GM20431 (cell line): ENCODE data around the gene SWAP70.

Source experiments
- in situ Hi-C: fragments of 300-500 bp; cut with MseI, MboI; formaldehyde crosslinking; loops from one replicate; pipeline ENCODE4 v1.15.0; 2020; ENCODE audit warnings: low sequenced_read_pairs; ENCODE audit not compliant: unreplicated experiment

Gene SWAP70

DNA sequence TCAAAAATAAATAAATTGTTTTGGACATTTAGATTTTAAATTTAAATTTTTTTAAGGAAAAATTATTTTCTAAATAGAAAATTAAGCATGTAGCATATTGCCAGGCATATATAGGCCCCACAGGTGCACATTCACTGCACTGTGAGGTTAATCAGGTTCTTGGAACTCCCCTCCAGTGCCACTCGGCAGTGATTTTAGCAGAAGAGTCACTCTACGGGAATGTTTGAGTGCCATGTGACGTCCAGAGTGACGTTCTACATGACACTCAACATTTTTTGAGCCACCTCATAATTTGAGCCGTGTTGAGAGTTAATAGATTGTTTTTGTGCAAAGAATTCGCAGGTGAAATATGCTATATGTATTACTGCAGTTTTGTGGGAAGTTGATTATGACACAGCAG lies 77.4 kb downstream of the SWAP70 start:
- in situ Hi-C loops = loop anchor here (10.0 kb wide), 1 partner anchor 126 kb away; no protein-coding TSS in a partner anchor

DNA sequence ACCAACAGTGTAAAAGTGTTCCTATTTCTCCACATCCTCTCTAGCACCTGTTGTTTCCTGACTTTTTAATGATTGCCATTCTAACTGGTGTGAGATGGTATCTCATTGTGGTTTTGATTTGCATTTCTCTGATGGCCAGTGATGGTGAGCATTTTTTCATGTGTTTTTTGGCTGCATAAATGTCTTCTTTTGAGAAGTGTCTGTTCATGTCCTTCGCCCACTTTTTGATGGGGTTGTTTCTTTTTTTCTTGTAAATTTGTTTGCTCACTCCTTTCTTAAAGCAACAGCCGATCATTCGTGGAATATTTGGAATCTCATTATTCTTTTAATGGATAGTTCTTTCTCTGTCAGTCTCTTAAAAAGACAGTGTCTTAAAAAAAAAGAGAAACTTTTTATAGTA lies 79.6 kb downstream of the SWAP70 start:
- in situ Hi-C loops = loop anchor here (10.0 kb wide), 1 partner anchor 129 kb away; no protein-coding TSS in a partner anchor

DNA sequence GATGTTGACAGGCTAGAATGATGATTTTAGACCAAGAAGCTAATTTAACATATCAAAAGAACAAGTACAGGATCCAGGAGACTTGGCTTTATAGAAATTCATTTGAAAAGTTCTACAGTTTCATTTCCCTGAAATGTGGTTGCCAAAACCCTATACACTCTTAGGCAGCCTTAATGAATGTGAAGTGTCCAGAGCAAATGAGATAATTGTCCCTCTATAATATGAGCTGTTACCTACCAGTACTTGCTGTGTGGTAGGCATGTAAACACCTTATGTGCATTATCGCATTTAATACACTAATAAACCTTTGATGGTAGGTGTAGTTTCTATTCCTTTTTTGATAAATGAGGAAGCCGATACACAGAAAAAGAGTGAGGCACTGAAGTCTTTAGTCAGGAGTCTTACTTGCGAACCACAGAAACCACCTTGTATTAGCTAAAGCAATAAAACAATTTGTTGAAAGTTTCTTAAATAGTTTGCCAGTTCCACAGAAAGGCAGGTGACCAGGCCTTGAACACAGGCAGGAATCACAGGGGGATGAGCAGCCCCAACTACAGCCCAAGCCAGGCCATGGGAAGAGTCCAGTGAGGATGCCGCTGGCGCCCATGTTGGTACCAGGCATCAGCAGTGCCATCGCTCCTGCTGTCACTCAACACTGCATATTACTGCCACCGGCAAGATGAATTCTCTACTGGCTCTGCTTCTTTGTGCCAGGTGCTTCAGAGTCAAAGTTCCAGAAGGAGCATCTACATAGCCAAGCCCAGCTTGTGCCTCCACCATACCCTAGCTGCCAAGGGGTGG lies 81.7 kb downstream of the SWAP70 start:
- in situ Hi-C loops = loop anchor here (10.0 kb wide), 1 partner anchor 131 kb away; no protein-coding TSS in a partner anchor

DNA sequence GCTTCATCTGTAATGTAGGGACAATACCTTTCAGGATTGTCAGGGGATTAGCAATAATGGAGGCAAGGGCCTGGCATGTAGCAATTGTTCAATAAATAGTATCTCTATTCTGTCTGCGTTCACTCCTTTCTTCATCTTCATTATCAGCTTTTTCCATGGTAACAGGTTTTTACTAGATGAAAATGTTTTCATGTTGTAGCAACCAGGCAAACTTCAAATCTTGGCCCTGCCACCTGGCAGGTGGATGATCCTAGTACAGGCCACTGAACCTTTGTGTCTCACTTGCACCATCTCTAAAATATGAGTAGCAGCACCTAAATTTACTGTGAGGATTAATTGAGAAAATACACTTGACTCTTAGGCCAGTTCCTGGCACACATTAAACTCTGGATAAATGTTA lies 83.4 kb downstream of the SWAP70 start:
- in situ Hi-C loops = loop anchor here (10.0 kb wide), 1 partner anchor 132 kb away; no protein-coding TSS in a partner anchor

DNA sequence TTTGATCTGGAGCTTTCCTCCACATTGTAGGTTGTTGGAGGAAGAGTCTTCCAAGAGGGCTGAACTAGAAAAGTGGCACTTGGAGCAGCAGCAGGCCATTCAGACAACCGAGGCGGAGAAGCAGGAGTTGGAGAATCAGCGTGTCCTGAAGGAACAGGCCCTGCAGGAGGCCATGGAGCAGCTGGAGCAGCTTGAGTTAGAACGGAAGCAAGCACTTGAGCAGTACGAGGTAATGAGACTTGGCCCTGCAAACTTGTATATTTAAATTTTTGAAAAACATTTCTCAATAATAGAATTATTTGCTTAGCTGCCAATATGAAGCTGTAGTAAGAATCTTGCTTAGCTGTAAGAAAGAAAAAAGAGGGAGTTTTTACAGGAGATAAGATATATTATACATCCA lies 84.0 kb downstream of the SWAP70 start:
- in situ Hi-C loops = loop anchor here (10.0 kb wide), 1 partner anchor 133 kb away; no protein-coding TSS in a partner anchor

DNA sequence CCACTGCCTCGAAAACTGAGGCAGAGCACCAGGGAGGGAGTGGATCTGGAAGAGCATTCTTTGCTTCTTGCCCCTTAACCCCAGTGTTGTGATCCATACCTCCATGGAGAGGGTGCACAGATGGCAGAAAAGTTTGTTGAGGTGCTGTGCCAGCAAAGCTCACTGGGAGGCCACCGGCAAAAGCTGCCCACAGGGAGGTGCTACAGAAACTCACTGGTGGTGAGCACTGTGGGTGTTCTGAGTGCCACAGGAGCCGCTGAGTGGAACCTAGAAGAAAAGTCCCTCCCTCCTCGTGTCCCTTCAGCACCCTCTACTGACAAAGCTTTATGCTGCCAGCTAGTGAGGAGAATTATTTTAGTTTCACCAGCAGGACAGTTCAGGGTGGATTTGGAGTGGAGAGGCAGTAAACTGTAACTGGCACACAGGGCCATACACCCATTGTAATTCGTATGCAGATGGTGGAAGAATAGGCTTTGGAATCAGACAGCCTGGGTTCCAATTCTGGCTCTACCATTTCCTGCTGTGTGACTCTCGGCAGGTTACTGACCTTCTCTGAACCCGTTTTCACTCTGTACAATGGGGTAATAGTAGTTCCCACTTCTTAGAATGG lies 84.6 kb downstream of the SWAP70 start:
- in situ Hi-C loops = loop anchor here (10.0 kb wide), 1 partner anchor 134 kb away; no protein-coding TSS in a partner anchor

DNA sequence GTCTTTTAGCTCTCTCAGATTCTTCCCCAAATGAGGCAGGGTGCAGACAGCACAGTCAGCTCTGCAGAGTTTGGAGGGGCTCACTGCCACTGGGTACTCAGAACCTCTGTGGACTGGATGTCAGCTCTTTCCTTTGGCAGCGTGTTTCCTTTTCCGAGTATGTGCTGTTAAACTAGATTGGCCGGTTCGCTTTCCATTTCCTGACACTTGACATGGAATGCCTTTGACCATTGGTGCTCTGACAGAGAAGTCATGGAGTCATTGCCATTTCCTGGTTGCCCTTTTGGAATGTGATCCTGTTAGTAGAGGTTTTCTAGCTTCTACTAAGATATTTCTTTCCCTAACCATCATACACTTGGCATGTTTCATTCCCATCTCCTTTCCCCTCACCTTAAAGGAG lies 86.7 kb downstream of the SWAP70 start:
- in situ Hi-C loops = no loop called here

DNA sequence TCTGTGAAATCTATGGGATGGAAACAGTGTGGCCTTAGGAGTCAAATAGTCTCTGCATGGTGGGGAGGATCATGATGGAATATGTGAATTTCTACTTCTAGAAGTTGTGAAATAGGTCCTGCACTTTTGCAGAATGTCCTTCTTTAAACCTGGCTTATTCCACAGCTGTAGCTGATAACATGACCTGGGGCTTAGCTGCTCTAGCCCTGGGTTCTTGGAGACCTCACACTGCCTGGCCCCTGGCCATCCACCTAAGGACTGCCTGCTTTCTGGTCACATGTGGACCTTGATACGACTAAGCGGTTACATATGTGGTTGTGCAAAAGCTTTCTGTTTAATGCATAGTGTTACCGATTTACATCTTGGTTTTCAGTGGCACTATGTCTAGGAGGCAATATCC lies 88.2 kb downstream of the SWAP70 start:
- in situ Hi-C loops = no loop called here

DNA sequence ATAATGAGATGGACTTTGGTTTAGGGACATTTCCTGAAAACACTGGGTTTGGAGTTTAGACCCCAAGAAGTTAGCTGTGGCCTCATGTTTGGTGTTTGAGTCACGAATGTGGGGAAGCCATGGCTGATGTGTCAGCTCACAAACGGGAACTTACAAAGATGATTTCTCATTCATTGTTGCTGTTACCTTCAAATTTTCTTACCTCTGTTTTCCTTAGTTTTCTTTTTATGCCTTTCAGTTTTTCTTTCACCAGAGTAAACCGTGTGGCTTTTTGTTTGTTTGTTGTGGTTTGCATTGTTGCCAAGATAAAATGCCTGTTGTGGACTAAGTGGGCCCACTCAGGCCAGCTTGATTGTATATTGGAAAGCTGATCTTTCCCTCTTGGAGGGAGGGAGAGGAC lies 89.1 kb downstream of the SWAP70 start:
- in situ Hi-C loops = no loop called here

DNA sequence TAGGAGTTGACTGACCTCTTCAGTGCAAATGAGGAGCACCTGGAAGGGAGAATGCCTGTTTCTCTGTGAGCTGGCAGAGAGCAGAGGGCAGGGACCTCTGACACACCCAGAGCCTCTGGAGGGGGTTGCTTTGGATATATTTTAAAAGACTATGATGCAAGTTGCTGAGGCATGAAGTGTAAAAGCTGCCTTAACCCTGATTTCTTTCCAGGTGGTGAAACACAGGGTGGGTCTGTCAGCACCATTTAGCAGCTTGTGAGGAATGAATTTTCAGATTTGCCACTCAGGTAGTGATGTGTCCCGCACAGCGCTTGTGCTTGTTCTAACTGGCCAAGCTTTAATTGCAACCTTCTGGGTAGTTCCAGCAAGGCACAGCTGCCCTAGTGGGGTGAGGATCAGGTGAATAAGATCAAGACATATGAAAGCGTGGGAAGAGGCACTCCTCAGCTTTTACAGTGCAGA lies 90.2 kb downstream of the SWAP70 start:
- in situ Hi-C loops = no loop called here

DNA sequence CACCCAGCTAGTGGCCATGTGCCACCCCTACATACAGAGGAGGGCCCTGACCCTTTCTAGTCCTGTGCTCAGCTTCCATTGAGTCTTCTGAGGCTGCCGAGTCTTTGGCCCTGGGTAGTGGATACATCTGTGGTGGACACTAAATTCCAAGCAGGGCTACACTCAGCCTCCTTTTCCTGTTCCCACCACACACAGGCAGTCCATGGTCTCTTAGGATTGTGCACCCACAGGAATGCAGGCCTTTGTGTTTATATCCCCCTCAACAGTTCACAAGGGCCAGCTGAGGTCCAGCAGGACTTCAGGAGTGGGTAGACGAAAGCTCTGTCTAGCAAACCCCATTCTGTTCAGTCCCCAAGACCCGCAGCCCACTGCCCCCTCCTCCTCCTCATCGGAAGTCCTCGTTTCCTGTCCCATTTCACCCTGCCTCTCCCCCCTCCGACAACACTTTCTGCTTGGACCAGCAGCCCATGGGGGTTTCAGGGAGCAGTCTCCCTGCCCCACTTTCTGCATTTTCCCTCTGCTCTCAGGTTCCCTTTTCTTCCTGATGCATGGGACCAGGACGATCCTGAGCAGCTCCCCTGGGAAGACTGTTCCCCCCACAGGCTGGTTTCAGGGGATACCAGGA lies 91.8 kb downstream of the SWAP70 start:
- in situ Hi-C loops = no loop called here

DNA sequence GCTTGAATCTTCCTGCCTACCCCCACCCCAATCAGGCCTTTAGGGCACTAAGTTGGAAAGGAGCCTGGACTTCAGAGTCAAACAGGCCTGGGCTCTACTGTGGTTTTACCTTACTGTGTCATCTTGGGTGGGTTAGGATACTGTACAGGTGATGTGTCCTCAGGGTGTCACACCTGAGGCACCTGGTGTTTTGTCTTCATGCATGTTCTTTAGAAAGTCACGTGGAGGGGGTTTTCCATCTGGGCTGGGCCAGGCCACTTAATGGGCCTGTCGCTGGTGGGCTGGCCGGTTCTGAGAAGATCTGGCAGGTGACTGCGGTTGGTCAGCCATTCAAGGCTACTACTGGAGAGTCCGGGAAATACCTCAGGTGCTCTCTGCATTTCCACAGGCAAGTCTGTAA lies 92.6 kb downstream of the SWAP70 start:
- in situ Hi-C loops = no loop called here

DNA sequence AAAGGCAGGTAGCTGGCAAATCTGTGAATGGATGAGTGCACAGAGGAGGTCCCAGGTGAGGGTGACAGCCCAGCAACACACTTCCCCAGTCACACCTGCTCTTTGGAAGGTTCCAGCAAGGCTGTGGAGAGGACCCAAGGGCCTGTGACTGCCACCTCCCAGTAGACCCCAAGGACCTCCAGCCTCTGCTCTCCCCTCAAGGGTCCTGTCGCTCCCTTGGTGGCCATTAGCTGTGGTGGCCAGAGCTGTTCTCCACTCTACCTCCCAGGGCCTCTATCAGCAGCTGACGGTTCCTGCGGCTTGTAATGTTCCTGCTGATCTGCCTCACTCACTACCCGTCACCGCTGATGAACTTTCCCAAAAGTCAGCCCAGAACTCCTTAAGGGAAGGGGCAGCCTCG lies 93.0 kb downstream of the SWAP70 start:
- in situ Hi-C loops = no loop called here

DNA sequence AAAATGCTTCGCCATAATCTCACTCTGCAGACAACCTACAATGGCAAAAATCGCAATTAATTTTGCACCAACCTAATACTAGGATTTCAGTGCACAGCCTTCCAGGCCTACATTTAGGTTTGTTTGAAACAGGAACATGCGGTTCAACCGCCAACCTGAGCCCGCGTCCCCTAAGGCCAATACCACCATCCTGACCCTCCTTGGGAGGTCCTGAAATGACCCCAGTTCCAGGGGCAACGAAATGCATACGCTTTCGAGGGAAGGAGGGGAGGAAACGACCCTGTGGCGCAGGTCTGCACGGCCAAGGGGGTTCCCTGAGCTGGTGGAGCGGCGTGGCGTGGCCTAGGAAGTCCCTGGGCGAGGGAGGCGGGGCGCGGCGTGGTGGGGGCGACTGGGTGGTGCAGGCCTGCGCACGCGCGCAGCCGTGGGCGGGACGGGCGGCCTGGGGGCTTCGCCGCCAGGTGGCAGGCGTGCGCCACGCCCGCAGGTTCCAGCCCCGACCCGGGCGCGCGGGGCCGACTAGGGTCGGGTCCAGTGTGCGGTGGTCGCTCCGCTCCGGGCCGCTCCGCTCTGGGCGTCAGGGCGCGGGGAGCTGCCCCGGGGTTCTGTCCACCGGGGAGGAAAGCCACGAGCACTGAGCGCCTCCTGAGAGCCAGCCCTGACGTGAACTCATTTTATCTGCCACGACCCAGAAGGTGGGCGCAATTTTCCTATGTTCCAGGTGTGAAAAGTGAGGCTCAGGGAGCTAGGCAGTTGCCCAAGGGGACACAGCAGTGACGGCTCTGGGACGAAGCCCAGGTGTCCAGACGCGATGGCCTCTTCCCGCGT lies 94.1 kb downstream of the SWAP70 start:
- in situ Hi-C loops = no loop called here

DNA sequence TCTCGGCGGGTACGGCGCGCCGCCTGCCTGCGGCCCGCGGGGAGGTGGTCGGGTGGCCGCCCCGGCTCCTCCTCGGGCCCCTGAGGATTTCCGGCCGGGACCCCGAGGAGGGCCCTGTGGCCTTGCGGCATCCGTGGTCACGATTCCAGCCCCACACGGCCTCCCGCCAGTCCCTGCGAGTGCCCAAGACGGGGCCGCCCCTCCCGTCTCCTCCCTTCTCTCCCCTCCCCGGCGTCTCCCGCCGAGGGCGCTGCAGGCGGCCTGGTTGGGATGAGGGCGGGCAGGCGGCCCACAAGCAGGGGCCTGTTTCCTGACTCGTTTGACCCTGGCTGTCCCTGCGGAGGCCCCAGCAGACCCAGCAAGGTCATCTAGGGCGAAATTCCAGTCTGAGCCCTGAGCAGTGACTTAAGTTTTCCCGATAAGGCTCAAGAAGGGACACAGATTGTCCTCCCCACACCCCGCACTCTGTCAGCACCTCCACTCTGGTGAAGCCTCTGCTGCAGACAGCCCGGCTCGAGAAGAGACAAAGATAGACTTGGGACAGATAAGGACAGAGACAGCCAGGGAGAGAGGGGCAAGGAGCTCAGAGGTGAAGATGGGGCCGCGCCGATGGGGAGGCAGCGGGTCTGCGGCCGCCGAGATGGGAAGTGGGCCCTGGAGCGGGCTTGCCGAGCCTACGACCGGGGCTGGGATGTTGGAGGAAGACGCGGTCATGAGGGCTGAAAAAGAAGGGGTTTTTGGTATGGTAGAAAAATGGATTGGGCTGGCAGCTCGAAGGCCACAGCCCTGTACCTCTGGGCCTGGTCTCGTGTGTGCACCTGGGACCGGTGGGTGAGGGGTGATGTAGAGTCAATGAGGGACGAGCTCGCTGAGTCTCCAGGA lies 95.0 kb downstream of the SWAP70 start:
- in situ Hi-C loops = no loop called here

DNA sequence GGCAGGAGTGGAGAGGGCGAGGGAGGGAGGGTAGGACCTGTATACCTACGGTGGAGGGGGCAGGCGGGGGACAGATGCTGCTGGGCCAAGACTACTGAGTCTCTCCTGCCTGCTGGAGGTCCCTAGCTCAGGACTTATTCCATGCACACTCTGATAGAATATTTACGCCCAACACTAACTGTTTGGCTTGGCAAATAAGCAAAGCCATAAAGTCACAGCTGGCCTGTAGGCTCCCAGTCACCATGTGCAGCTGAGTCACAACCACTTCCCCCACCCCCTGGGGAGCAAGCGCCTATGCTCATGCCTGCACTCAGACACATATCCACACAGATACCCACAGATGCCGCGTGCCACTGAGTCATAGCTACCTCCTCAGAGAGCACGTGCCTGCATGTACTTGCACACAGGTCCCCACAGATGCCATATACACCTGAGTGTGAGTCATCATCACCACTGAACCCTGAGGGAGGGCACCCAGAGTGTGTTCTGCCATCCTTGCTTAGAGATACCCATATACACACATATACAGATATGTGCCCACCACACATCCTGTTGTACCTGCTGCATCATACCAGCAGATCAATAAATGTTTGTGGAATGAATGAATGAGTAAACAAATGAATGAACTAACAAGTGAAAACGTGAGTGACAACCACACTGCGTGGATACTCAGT lies 95.8 kb downstream of the SWAP70 start:
- in situ Hi-C loops = loop anchor here (10.0 kb wide), 1 partner anchor 205 kb away; no protein-coding TSS in a partner anchor

DNA sequence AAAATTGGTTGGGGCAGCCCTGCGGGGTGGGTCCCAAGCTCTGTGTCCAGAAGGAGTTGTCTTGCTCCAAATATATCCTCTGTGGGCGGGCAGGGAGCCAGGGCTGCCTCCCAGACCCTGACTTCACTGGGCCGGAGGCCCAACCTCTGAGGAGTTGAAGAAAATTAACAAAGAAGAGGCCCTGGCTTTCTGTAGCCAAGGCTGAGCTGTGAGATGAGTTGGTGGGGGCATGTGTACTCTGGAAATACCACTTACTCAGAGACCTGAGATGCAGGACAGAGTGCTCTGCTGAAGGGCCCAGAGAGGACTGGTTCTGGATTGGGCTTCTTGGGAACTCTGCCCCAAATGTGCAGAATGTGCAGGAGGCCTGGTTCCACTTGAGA lies 96.3 kb downstream of the SWAP70 start:
- in situ Hi-C loops = loop anchor here (10.0 kb wide), 1 partner anchor 205 kb away; no protein-coding TSS in a partner anchor

DNA sequence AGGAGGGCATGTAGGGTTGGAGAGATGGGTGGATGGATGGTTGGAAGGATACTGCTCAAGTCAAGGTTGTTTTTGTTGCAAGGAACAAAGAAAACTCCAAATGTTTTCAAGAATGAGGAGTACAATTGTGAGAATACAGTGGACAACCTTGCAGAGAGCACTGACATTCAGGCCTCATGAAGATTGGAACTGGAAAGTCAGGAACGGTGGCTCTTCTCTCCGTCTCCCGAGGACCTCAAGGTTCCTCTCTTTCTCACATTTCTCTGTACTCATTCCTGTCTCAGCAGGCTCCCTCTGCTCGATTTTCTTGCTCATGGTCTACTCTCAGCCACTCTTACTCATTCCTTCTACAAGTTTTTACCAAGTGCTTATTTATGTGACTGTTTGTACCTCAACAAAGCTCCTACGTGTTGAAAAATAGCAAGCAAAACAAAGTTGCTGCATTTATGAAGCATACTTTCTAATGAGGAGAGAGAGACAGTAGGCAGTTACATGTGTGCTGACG lies 97.6 kb downstream of the SWAP70 start:
- in situ Hi-C loops = loop anchor here (10.0 kb wide), 1 partner anchor 203 kb away; no protein-coding TSS in a partner anchor
